Endothelial cell of umbilical vein (primary cell): ENCODE results near the gene B3GALT6. TPM values are rescaled to one million over a fixed set of nuclear protein-coding genes. Genes with fewer than 3 reads are reported as not detected.

Experiments used
- BruUV-seq: library from RNA; stranded (reverse); fragments of 400-500 nt; replicated peaks from 2 replicates; lab custom pipeline; 2021; lab: Mats Ljungman, UMichigan
- CTCF ChIA-PET: fragments of 300-600, 350-600 bp; sonication (Branson Sonifier 250); formaldehyde crosslinking; loops from one replicate; lab custom pipeline; 2021; ENCODE audit warnings: antibody characterized with exemption, inconsistent platforms; lab: Charles Lee
- POLR2A ChIA-PET: fragments of 300-600, 350-600 bp; sonication (Branson Sonifier 250); formaldehyde crosslinking; loops from one replicate; lab custom pipeline; 2021; ENCODE audit warnings: antibody characterized with exemption, inconsistent platforms; lab: Charles Lee
- DNase-seq: peaks from one replicate; pipeline ENCODE4 v3.0.0-alpha.2; 2011; ENCODE audit warnings: low read depth, low spot score
- FAIRE-seq: peaks from 2 replicates; lab custom pipeline; 2011; peaks lifted over from hg19 to GRCh38; lab: Jason Lieb, UNC
- H2AFZ ChIP-seq: 2 replicates; pipeline ENCODE4 v1.6.0; 2012; ENCODE audit warnings: low read depth, low read length, control low read depth, inconsistent platforms
- H3K27ac ChIP-seq: 2 replicates; pipeline ENCODE4 v1.5.1; 2011; ENCODE audit warnings: low read depth, mild to moderate bottlenecking, control low read depth, low read length, moderate library complexity; ENCODE audit not compliant: insufficient read depth
- H3K27me3 ChIP-seq, 2 experiments: 2 replicates each; pipeline versions ENCODE4 v1.6.0 to v1.6.1; 2011; ENCODE audit warnings: low read length in 2 of 2, mixed read lengths in 1 of 2; ENCODE audit not compliant: control insufficient read depth in 2 of 2, insufficient read depth in 2 of 2
- H3K36me3 ChIP-seq, 2 experiments: 2 replicates in 1 of 2; 3 replicates in 1 of 2; pipeline ENCODE4 v1.5.1; 2011; ENCODE audit warnings: low read length in 2 of 2, mild to moderate bottlenecking in 1 of 2, moderate library complexity in 1 of 2; ENCODE audit not compliant: control insufficient read depth in 2 of 2, insufficient read depth in 2 of 2; ENCODE audit errors: extremely low read depth in 1 of 2
- H3K4me1 ChIP-seq: 3 replicates; pipeline ENCODE4 v1.5.1; 2011; ENCODE audit warnings: mild to moderate bottlenecking, low read length; ENCODE audit not compliant: control insufficient read depth, insufficient read depth; ENCODE audit errors: extremely low read depth
- H3K4me2 ChIP-seq: 2 replicates; pipeline ENCODE4 v1.6.1; 2011; ENCODE audit warnings: low read length, control low read depth, mixed read lengths; ENCODE audit not compliant: insufficient read depth
- H3K4me3 ChIP-seq, 3 experiments: fragments of 200-600 bp in 1 of 3; sonication (generic), shearing (Covaris generic) in 1 of 3; replicated peaks in 1 of 3; 2 replicates each; pipeline ENCODE4 v1.5.1; 2011 to 2016; ENCODE audit warnings: control low read depth in 3 of 3, low read length in 3 of 3, mild to moderate bottlenecking in 2 of 3, inconsistent platforms in 1 of 3, low read depth in 1 of 3, moderate library complexity in 1 of 3; ENCODE audit not compliant: insufficient read depth in 1 of 3
- H3K79me2 ChIP-seq: 2 replicates; pipeline ENCODE4 v1.6.0; 2012; ENCODE audit warnings: low read length, inconsistent platforms; ENCODE audit not compliant: control insufficient read depth, insufficient read depth
- H3K9ac ChIP-seq: replicated peaks from 2 replicates; pipeline ENCODE3; 2011; ENCODE audit warnings: low read length, control low read depth; ENCODE audit not compliant: insufficient read depth; ENCODE audit errors: extremely low read depth
- H3K9me1 ChIP-seq: replicated peaks from 3 replicates; pipeline ENCODE4 v1.6.0; 2011; ENCODE audit warnings: mild to moderate bottlenecking, low read length; ENCODE audit not compliant: control insufficient read depth, insufficient read depth; ENCODE audit errors: extremely low read depth
- H3K9me3 ChIP-seq: replicated peaks from 2 replicates; pipeline ENCODE4 v1.5.1; 2012; ENCODE audit warnings: low read length, inconsistent platforms; ENCODE audit not compliant: control insufficient read depth, insufficient read depth
- H4K20me1 ChIP-seq: replicated peaks from 2 replicates; pipeline ENCODE3; 2011; ENCODE audit warnings: mild to moderate bottlenecking, low read length; ENCODE audit not compliant: control insufficient read depth, insufficient read depth; ENCODE audit errors: extremely low read depth
- EZH2 ChIP-seq: IDR thresholded peaks from 2 replicates; pipeline ENCODE4 v1.6.1; 2012; ENCODE audit warnings: borderline replicate concordance, low read depth, mild to moderate bottlenecking, moderate library complexity, low read length, inconsistent platforms; ENCODE audit not compliant: severe bottlenecking
- FOS ChIP-seq: IDR thresholded peaks from 2 replicates; pipeline ENCODE4 v1.6.1; 2011; ENCODE audit warnings: mild to moderate bottlenecking, low read length, moderate library complexity, borderline replicate concordance; ENCODE audit not compliant: insufficient read depth
- GATA2 ChIP-seq: IDR thresholded peaks from 2 replicates; pipeline ENCODE4 v1.7.0; 2011; ENCODE audit warnings: low read depth, mild to moderate bottlenecking, moderate library complexity, mixed read lengths, low read length; ENCODE audit not compliant: insufficient read length, insufficient read depth
- JUN ChIP-seq: IDR thresholded peaks from 2 replicates; pipeline ENCODE4 v1.6.1; 2011; ENCODE audit warnings: borderline replicate concordance, low read depth; ENCODE audit not compliant: insufficient read length, insufficient read depth
- MYC ChIP-seq: IDR thresholded peaks from one replicate; pipeline ENCODE4 v1.6.1; 2011; ENCODE audit warnings: mild to moderate bottlenecking, low read depth, low read length
- POLR2A ChIP-seq: IDR thresholded peaks from 2 replicates; pipeline ENCODE4 v1.6.1; 2012; ENCODE audit warnings: low read depth, mild to moderate bottlenecking, control low read depth, low read length
- POLR2AphosphoS5 ChIP-seq: IDR thresholded peaks from 2 replicates; pipeline ENCODE4 v1.6.1; 2012; ENCODE audit warnings: low read depth, mild to moderate bottlenecking, control low read depth, low read length, moderate library complexity; ENCODE audit not compliant: insufficient read depth
- dilution Hi-C: fragments of 300-500 bp; cut with MboI; formaldehyde crosslinking; loops from one replicate; pipeline ENCODE4 v1.15.0; 2019; ENCODE audit warnings: low sequenced_read_pairs; ENCODE audit not compliant: extremely low pct_ligation_motif_present
- intact Hi-C: fragments of 100-400 bp; cut with micrococcal nuclease; formaldehyde crosslinking; loops from one replicate; pipeline ENCODE4 v1.10.0; 2022
- polyA plus RNA-seq, 4 experiments: library from polyadenylated mRNA; depleted of rRNA in 3 of 4; stranded (reverse) in 3 of 4; unstranded in 1 of 4; fragments of >200 nt; gene quantifications; 2 replicates each; pipeline versions ENCODE4 v1.2.1 to v1.2.3, GENCODE V29; 2011 to 2012; ENCODE audit warnings: missing spikeins in 1 of 4
- total RNA-seq: library from RNA; stranded (reverse); gene quantifications from 2 replicates; pipeline ENCODE4 v1.2.3, GENCODE V29; 2021
- TF ChIP-seq, protein P1 (sequence below): IDR thresholded peaks from 2 replicates; pipeline ENCODE4 v1.6.1; 2011; ENCODE audit not compliant: insufficient read depth, insufficient read length
- TF ChIP-seq, protein P2 (sequence below), 2 donors: IDR thresholded peaks; 1 replicate in 1 of 2; 2 replicates in 1 of 2; pipeline ENCODE4 v1.5.1; 2011; ENCODE audit warnings: low read length in 2 of 2, mild to moderate bottlenecking in 2 of 2, moderate library complexity in 2 of 2, control low read depth in 1 of 2, inconsistent platforms in 1 of 2, low read depth in 1 of 2; ENCODE audit not compliant: insufficient read depth in 1 of 2; ENCODE audit errors: extremely low read depth in 1 of 2

Gene B3GALT6
- total and polyA plus RNA-seq, 2 donors (not counting 3 experiments of a cell fraction or from before 2014, with no cell fraction given) = 24.6 to 34.1 TPM

DNA sequence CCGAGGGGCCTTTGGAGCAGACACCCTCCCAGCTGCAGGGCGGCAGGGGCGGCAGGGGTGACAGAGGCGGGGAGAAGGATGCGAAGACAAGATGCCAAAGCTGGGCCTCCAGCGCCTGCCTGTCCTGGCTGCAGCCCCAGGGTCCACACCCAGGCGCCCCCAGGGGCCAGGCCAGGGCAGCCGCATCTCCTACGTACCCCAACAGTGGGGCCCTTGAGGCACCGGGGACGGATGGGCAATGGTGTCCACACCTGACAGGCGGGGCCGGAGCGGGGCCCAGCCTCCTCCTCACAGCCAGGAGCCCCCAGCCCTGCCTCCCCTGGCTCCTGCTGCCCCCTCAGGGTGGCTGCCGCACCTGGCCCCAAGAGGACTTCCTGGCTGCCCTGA is 7.2 kb downstream of the B3GALT6 start:
- CTCF ChIA-PET = interaction anchor here (1.1 to 1.3 kb wide), 2 partner anchors 51 to 117 kb away, joined by 3 to 9 read pairs; no protein-coding TSS in a partner anchor

More for the DNA sequence above, 7.2 kb downstream of the B3GALT6 start:
- no peak for DNase-seq
- Histone ChIP-seq H3K4me2 (no peak overlapping the region), H4K20me1 (no peaks in the 10 kb centered on the region), H2AFZ (no peak overlapping the region), H3K4me3 (no peak overlapping the region), H3K4me1 (no peaks in the 10 kb centered on the region), H3K9me3 (no peaks in the 10 kb centered on the region), H3K27me3 (no peaks in the 10 kb centered on the region), H3K9me1 (no peaks in the 10 kb centered on the region), H3K36me3 (no peaks in the 10 kb centered on the region), H3K27ac (no peak overlapping the region), H3K79me2 (peaks cover 3% of the 10 kb centered on the region), H3K9ac (no peak overlapping the region)
- BruUV-seq = no TSS peak
- no peak for FAIRE-seq
- dilution Hi-C loops = no loop called here
- POLR2A ChIA-PET = no interaction called here
- TF ChIP-seq POLR2A (no peak), JUN (no peak), POLR2AphosphoS5 (no peak), MYC (no peak), EZH2 (no peak), FOS (no peak), GATA2 (no peak)
- TF ChIP-seq, protein P1, sequence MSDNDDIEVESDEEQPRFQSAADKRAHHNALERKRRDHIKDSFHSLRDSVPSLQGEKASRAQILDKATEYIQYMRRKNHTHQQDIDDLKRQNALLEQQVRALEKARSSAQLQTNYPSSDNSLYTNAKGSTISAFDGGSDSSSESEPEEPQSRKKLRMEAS = no peak
- TF ChIP-seq, protein P2, sequence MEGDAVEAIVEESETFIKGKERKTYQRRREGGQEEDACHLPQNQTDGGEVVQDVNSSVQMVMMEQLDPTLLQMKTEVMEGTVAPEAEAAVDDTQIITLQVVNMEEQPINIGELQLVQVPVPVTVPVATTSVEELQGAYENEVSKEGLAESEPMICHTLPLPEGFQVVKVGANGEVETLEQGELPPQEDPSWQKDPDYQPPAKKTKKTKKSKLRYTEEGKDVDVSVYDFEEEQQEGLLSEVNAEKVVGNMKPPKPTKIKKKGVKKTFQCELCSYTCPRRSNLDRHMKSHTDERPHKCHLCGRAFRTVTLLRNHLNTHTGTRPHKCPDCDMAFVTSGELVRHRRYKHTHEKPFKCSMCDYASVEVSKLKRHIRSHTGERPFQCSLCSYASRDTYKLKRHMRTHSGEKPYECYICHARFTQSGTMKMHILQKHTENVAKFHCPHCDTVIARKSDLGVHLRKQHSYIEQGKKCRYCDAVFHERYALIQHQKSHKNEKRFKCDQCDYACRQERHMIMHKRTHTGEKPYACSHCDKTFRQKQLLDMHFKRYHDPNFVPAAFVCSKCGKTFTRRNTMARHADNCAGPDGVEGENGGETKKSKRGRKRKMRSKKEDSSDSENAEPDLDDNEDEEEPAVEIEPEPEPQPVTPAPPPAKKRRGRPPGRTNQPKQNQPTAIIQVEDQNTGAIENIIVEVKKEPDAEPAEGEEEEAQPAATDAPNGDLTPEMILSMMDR (IDR thresholded peaks at IDR 0.05; ENCODE audit: extremely low read depth in 1 of 2, insufficient read depth in 1 of 2, low read depth in 1 of 2, low read length in 2 of 2) = no peak
- intact Hi-C loops = no loop called here
